HEK293T (cell line): ENCODE measurements around the gene TMEM186.

Source experiments
- CTCF ChIA-PET: fragments of 350-600 bp; formaldehyde crosslinking; extraction: SDS; loops from one replicate; lab custom pipeline; 2021; ENCODE audit warnings: antibody characterized with exemption, inconsistent platforms; lab: Yijun Ruan, JAX
- POLR2A ChIA-PET: fragments of 350-600 bp; formaldehyde crosslinking; extraction: SDS; loops from one replicate; lab custom pipeline; 2020; ENCODE audit warnings: antibody characterized with exemption, inconsistent platforms; lab: Yijun Ruan, JAX
- DNase-seq: peaks from one replicate; pipeline ENCODE4 v3.0.0; 2012; ENCODE audit warnings: mixed read lengths; ENCODE audit errors: extremely low spot score
- ARNT ChIP-seq: fragments of 450-650 bp; IDR thresholded peaks from 2 replicates; pipeline ENCODE4 v1.6.1; 2017; ENCODE audit warnings: mild to moderate bottlenecking
- BHLHE40 ChIP-seq: fragments of 450-650 bp; IDR thresholded peaks from 2 replicates; pipeline ENCODE4 v1.6.1; 2016; ENCODE audit warnings: mild to moderate bottlenecking, moderate library complexity, borderline replicate concordance
- CTBP1 ChIP-seq: fragments of 450-650 bp; IDR thresholded peaks from 2 replicates; pipeline ENCODE4 v1.6.1; 2016; ENCODE audit warnings: borderline replicate concordance
- ELF4 ChIP-seq: fragments of 450-650 bp; IDR thresholded peaks from 2 replicates; pipeline ENCODE4 v1.6.1; 2017; ENCODE audit warnings: antibody characterized with exemption
- FOXA1 ChIP-seq: fragments of 450-650 bp; IDR thresholded peaks from 2 replicates; pipeline ENCODE4 v1.6.1; 2016; ENCODE audit warnings: mild to moderate bottlenecking
- FOXK2 ChIP-seq: fragments of 450-650 bp; IDR thresholded peaks from 2 replicates; pipeline ENCODE4 v1.6.1; 2016; ENCODE audit warnings: mild to moderate bottlenecking
- FOXM1 ChIP-seq: fragments of 450-650 bp; IDR thresholded peaks from 2 replicates; pipeline ENCODE4 v1.6.1; 2017; ENCODE audit warnings: mild to moderate bottlenecking, borderline replicate concordance
- HDGF ChIP-seq: fragments of 450-650 bp; IDR thresholded peaks from 2 replicates; pipeline ENCODE4 v1.6.1; 2017; ENCODE audit warnings: antibody characterized with exemption, borderline replicate concordance
- L3MBTL2 ChIP-seq: fragments of 450-650 bp; conservative IDR thresholded peaks from 2 replicates; pipeline ENCODE4 v1.6.1; 2016; ENCODE audit warnings: mild to moderate bottlenecking
- LEF1 ChIP-seq: fragments of 450-650 bp; IDR thresholded peaks from 2 replicates; pipeline ENCODE4 v1.6.1; 2017; ENCODE audit warnings: mild to moderate bottlenecking, borderline replicate concordance
- NFRKB ChIP-seq: fragments of 450-650 bp; IDR thresholded peaks from 2 replicates; pipeline ENCODE4 v1.6.1; 2016; ENCODE audit warnings: mild to moderate bottlenecking, moderate library complexity
- SP1 ChIP-seq: fragments of 450-650 bp; IDR thresholded peaks from 2 replicates; pipeline ENCODE4 v1.6.1; 2017
- SUZ12 ChIP-seq: fragments of 450-650 bp; IDR thresholded peaks from 2 replicates; pipeline ENCODE4 v1.6.1; 2016; ENCODE audit warnings: mild to moderate bottlenecking
- TARDBP ChIP-seq: fragments of 450-650 bp; IDR thresholded peaks from 2 replicates; pipeline ENCODE4 v1.6.1; 2016
- ZNF384 ChIP-seq: fragments of 450-650 bp; IDR thresholded peaks from 2 replicates; pipeline ENCODE4 v1.6.1; 2016
- TF ChIP-seq, protein P1 (sequence below): fragments of 450-650 bp; IDR thresholded peaks from 2 replicates; pipeline ENCODE4 v1.6.1; 2016

Gene TMEM186

DNA sequence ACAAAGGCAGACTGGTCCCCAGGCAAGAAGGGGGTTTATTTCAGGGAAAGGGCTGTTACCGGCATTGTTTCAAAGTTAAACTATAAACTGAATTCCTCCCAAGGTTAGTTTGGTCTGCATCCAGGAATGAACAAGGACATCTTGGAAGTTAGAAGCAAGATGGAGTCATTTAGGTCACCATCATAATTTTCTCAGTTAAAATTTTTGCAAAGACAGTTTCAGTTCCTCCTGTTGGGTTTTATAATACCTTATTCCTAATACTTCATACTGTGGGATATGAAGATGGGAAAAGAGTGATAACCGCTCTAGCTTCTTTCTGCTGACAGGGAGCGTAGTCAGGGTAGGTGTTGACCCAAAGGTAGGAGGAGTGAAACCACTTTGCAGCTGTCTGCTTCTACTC lies 25.0 kb upstream of the TMEM186 start:
- ChIA-PET POLR2A (interaction anchor here (1.1 kb wide), 1 partner anchor 46 kb away, joined by 3 read pairs; the partner anchor contains the start of gene CARHSP1), CTCF (interaction anchor here (0.8 kb wide), 1 partner anchor 58 kb away, joined by 3 read pairs; no protein-coding TSS in a partner anchor)

DNA sequence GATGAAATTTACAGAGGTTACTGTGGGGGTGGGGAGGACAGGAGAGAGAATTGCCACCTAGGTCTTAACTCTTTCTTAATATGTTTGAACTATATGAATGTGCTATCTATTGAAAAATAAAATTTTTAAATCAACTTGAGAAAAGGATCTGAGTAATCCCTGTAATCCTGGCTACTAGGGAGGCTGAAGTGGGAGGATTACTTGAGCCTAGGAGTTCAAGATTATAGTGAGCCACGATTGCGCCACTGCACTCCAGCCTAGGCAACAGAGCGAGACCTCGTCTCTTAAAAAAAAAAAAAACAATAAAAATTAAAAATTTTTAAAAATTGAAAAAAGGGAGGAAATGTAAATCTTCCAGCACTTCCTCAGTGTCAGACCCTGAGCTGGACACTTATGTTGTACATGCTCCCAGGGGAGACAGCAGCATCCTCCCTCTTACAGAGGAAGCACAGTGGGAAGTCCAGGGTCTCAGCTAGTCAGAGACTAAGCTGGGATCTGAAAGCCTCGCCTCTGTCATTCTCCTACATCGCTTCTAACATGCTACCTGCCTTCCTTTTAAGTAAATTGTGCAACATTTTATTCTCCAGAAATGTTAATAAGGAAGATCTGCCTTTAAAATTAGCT lies 22.1 kb upstream of the TMEM186 start:
- no peak for DNase-seq
- TF ChIP-seq ZNF384 (no peak), LEF1 (no peak), SP1 (no peak), FOXK2 (no peak), ELF4 (no peak), ARNT (no peak), L3MBTL2 (no peak), NFRKB (no peak), HDGF (no peak), SUZ12 (no peak)
- TF ChIP-seq, protein P1, sequence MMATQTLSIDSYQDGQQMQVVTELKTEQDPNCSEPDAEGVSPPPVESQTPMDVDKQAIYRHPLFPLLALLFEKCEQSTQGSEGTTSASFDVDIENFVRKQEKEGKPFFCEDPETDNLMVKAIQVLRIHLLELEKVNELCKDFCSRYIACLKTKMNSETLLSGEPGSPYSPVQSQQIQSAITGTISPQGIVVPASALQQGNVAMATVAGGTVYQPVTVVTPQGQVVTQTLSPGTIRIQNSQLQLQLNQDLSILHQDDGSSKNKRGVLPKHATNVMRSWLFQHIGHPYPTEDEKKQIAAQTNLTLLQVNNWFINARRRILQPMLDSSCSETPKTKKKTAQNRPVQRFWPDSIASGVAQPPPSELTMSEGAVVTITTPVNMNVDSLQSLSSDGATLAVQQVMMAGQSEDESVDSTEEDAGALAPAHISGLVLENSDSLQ = no peak
- ChIA-PET POLR2A (no interaction called here), CTCF (no interaction called here)

More for the DNA sequence above, 25.0 kb upstream of the TMEM186 start:
- no peak for DNase-seq
- TF ChIP-seq FOXM1 (no peak), TARDBP (no peak), SP1 (no peak), FOXA1 (no peak), BHLHE40 (no peak), HDGF (no peak), FOXK2 (no peak), CTBP1 (no peak)

DNA sequence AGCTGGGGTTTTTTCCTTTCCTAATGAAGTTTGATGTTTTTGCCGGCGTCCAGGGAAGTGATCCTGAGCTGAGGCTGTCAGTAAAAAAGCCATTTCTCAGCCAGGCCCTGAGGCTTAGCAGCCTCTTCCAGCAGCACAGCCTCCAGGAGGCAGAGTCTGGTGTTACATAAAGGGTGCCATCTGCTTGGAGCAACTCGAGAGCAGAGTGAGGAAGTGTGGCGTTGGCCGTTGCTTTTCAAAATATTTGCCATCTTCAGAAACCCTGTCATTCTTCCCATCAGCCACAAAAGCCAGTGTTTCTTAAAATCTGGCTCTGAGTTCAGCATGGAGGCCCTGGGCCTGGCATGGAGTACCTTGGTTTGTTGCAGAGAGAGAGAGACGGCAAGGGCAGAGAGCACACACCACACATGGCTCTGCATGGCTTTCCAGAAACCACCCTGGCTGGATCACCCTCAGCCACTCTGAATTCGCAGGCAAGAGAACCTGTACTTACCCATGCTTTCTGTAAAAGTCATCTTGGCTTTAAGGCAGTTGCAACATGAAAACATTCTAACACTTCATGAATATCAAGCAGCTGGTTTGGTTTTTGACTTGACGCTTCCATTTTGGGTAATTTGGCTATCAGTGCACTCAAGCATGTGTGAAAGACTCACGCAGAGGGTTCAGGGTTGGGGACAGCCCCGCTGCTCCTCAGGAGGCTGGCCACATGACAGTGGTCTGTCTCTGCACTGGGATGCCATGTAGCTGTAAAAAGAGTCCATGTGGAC lies 21.2 kb upstream of the TMEM186 start:
- ChIA-PET POLR2A (no interaction called here), CTCF (no interaction called here)
- no peak for DNase-seq
- TF ChIP-seq ZNF384 = no peak
- TF ChIP-seq NFRKB = no peak
- TF ChIP-seq FOXM1 = no peak
- TF ChIP-seq ELF4 = no peak
- no peak for TF ChIP-seq L3MBTL2
- TF ChIP-seq ARNT = no peak
- TF ChIP-seq HDGF = no peak
- TF ChIP-seq FOXA1 = no peak

DNA sequence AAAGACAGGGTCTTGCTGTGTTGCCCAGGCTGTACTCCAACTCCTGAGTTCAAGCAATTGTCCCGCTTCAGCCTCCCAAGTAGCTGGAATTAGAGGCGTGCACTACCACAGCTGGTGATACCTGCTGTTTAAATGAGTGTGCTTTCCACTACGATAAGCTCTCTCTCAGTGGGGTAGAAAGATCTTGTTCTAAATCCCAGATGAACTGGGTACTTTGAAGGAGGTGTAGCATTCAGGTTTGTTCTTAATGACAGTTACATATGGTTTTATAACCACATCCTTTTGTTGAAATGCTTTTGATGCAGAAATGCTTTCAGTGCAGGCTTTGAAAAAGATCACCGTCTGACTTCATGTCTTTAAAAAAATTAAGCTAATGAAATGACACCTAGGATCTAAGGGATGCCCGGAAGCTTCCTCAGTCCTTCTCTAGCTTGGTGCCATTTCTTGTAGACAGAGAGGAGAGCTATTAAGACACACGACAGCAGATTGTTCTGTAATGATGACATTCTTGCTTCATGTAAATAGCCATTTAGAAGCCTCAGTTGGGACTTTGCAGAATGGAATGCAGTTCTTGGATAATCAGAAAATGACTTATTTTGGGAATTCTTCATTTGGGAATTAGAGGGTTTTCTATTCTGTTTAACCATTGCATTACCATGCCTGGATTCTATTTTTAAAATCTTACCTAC lies 19.7 kb upstream of the TMEM186 start:
- no peak for TF ChIP-seq ELF4
- TF ChIP-seq HDGF = no peak
- TF ChIP-seq L3MBTL2 = no peak
- TF ChIP-seq TARDBP = no peak
- TF ChIP-seq LEF1 = no peak
- no peak for TF ChIP-seq ARNT
- no peak for TF ChIP-seq NFRKB
- no peak for TF ChIP-seq CTBP1
- TF ChIP-seq ZNF384 = no peak
- no peak for TF ChIP-seq SP1
- no peak for TF ChIP-seq FOXM1
- no peak for TF ChIP-seq FOXK2
- no peak for TF ChIP-seq BHLHE40
- TF ChIP-seq, protein P1 = no peak
- no peak for TF ChIP-seq SUZ12
- no peak for TF ChIP-seq FOXA1
- no peak for DNase-seq
- CTCF ChIA-PET = no interaction called here
- POLR2A ChIA-PET = no interaction called here

DNA sequence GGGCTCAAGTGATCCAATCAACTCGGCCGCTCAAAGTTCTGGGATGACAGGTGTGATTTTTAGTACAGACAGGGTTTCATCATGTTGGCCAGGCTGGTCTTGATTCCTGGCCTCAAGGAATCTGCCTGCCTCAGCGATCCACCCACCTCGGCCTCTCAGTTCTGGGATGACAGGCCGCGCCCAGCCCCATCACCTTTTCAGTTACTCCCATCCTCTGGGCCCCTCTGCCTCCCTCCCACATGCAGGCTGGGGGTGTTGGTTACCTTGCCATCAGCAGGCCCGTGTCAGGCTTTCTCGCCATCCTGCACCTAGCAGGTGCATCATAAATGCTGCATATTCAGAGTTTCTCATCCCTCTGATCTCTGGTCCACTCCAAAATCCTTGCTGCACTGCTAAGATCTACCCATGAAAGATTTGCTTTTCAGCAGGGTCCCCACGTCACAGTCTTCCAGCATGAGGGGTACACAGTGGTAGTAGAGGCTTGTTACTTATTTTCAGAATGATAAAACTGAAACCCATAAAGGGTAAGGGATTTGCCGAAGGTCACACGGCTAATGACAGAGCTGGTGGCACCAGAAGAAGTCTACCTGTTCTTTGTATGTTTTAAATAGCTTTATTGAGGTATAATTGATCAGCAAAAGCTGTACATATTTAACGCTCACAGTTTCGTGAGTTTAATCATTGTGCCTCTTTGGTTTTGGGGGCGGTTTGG lies 16.8 kb upstream of the TMEM186 start:
- DNase-seq = no peak
- POLR2A ChIA-PET = no interaction called here
- no peak for TF ChIP-seq CTBP1
- TF ChIP-seq L3MBTL2 = no peak
- TF ChIP-seq SUZ12 = no peak
- no peak for TF ChIP-seq FOXM1
- no peak for TF ChIP-seq HDGF
- TF ChIP-seq ZNF384 = no peak
- TF ChIP-seq TARDBP = no peak
- no peak for TF ChIP-seq LEF1
- TF ChIP-seq ELF4 = no peak
- TF ChIP-seq NFRKB = no peak
- TF ChIP-seq FOXK2 = no peak
- no peak for TF ChIP-seq FOXA1
- TF ChIP-seq SP1 = no peak
- no peak for TF ChIP-seq BHLHE40
- TF ChIP-seq ARNT = no peak
- CTCF ChIA-PET = no interaction called here
